ENCODE measurements around the gene ZNF726.
"Not testable (repeated sequence)": the region's sequence is repeated elsewhere in the genome, so short reads cannot be mapped to it uniquely, and the experiment has no call there.

ZNF726 gene

GRCh38 chr19:23946569-23946968 lies 31.9 kb downstream of the ZNF726 start:
- DNase-seq = no peak

DNA sequence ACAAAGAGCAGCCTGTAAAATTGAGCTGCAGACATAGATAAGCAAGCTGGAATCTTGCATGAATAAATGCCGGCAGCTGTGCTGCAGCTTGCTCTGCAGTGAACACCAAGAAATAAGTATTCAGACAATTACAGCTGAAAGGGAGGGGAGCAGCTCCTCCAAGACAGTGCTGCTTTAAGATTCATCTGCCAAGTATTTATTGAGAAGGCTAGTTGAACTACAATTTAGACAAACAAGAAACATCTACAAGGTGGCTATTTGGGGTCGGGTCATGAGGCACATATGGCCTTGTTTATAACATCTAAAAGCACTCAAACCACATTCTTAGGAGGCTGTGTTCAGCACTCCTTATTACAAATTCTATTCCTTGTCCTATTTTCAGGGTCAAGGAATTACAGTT lies 34.9 kb downstream of the ZNF726 start:
- no peak for DNase-seq

- DNase-seq = no peak
Measured at GRCh38 chr19:23956051-23956450, 41.4 kb downstream of the ZNF726 start.

GRCh38 chr19:23957660-23958281 lies 43.1 kb downstream of the ZNF726 start:
- DNase-seq = no peak

DNA sequence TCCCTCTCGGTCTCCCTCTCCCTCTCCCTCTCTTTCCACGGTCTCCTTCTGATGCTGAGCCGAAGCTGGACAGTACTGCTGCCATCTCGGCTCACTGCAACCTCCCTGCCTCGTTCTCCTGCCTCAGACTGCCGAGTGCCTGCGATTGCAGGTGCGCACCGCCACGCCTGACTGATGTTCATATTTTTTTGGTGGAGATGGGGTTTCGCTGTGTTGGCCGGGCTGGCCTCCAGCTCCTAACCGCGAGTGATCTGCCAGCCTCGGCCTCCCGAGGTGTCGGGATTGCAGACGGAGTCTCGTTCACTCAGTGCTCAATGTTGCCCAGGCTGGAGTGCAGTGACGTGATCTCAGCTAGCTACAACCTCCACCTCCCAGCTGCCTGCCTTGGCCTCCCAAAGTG lies 48.7 kb downstream of the ZNF726 start:
- DNase-seq = not testable (repeated sequence)

GRCh38 chr19:23963881-23964280 lies 49.2 kb downstream of the ZNF726 start:
- not testable (repeated sequence) for DNase-seq

- not testable (repeated sequence) for DNase-seq
Measured at GRCh38 chr19:23964334-23964733, 49.6 kb downstream of the ZNF726 start.

DNA sequence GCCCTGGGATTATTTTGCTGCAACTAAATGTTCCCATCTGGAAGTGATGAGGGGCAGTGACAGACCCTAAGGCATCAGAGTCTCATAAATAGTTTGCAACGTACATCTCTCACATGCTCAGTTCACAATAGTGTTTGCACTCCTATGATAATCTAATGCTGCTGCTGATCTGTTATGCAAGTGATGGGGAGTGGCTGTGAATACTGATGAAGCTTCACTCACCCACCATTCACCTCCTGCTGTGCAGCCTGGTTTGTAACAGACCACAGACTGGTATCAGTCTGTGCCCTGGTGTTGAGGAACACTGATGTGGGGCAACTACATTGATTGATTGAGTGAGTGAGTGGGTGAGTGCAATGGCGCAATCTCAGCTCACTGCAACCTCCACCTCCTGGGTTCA lies 54.9 kb downstream of the ZNF726 start:
- no peak for DNase-seq

DNA sequence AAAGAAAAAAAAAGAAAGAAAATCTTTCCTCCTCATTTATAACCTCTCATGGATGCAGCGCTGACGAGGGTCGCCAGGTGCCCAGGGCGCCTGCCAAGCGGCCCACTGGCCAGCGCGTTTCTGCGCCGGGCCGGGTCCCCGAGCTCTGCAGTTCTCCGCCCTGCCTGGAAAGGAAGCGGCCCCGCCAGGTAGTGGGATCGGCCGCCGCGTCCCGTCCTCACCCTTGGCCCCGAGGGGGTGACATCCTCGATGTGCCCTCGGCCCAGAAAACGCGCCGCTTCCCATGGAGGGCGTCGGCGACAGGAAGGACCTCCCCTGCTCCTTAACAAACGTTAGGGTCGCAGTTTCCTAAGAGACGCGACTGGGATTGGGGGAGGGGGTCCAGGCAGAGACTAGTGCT lies 56.9 kb downstream of the ZNF726 start:
- DNase-seq = no peak

- DNase-seq = no peak
Measured at GRCh38 chr19:23972161-23972560, 57.5 kb downstream of the ZNF726 start.

- no peak for DNase-seq
Measured at GRCh38 chr19:23974941-23975340, 60.3 kb downstream of the ZNF726 start.

GRCh38 chr19:23976631-23977030 lies 61.9 kb downstream of the ZNF726 start:
- DNase-seq = not testable (repeated sequence)

DNA sequence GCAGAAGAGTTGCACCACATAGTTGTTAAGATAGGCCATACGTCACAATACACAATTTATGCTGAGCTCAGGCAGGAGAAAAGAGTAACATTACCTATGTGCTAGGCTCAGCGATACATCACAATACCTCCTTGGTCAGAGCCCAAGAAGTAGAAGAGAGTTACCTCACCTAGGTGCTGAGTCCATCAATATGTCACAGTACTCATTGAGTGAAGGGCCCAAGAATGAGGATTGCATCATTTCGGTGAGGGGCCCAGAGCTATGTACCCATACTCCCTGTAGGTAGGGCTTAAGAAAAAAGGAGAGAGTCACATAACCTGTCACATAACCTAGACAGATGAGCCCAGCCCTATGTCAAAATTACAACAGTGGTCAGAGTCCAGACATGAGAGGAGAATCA lies 62.6 kb downstream of the ZNF726 start:
- not testable (repeated sequence) for DNase-seq

DNA sequence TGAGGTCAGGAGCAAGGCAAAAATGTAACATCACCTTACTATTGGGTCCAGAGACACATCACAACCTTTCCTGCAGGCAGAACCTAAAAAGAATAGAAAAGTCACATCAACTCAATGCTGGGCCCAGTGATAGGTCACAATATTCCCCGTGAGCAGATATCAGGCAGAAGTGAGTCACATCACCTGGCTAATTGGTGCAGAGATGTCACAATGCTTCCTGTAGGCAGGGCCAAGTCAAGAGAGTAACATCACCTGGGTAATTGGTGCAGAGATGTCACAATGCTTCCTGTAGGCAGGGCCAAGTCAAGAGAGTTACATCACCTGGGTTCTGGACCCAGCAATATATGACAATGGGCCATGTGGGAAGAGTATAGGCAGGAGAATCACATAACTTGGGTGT lies 63.4 kb downstream of the ZNF726 start:
- DNase-seq = no peak

- DNase-seq = no peak
Measured at GRCh38 chr19:23980805-23981204, 66.1 kb downstream of the ZNF726 start.

- no peak for DNase-seq
Measured at GRCh38 chr19:23981863-23982262, 67.2 kb downstream of the ZNF726 start.

- DNase-seq = no peak
Measured at GRCh38 chr19:23983406-23983805, 68.7 kb downstream of the ZNF726 start.

All from DMS79 treated with DMSO at 0.1 percent for 48 hours (cell line).